Measurements from ENCODE around the gene DAGLA. TPM values are rescaled to one million over a fixed set of nuclear protein-coding genes. Genes with fewer than 3 reads are reported as not detected.

The DAGLA gene
- total and polyA plus RNA-seq, 2 donors (not counting 3 experiments of a cell fraction or from before 2014, with no cell fraction given), result 2.5 to 4.7 TPM

- BruUV-seq (replicated peaks), result no TSS peak
- no peaks in the 10 kb centered on the region for H4K20me1 ChIP-seq (replicated peaks; ENCODE audit: control insufficient read depth, extremely low read depth, insufficient read depth, low read length)
- no peak overlapping the region for H3K9ac ChIP-seq (replicated peaks; ENCODE audit: extremely low read depth, insufficient read depth, low read length)
- FAIRE-seq (no peak), DNase-seq (ENCODE audit: low read depth, low spot score) (no peak)
- H3K4me3 ChIP-seq (replicated peaks in 1 of 3; ENCODE audit: insufficient read depth in 1 of 3, low read depth in 1 of 3, low read length in 3 of 3), result no peak overlapping the region
- H3K79me2 ChIP-seq (ENCODE audit: control insufficient read depth, insufficient read depth, low read length), result no peaks in the 10 kb centered on the region
- H3K4me2 ChIP-seq (ENCODE audit: insufficient read depth, low read length), result no peak overlapping the region
- no peaks in the 10 kb centered on the region for H3K36me3 ChIP-seq (ENCODE audit: control insufficient read depth in 2 of 2, extremely low read depth in 1 of 2, insufficient read depth in 2 of 2, low read length in 2 of 2)
- H3K9me3 ChIP-seq (replicated peaks; ENCODE audit: control insufficient read depth, insufficient read depth, low read length), result no peaks in the 10 kb centered on the region
- ChIA-PET CTCF (interaction anchor here (1.8 kb wide), 1 partner anchor 10 kb away, joined by 5 read pairs; no protein-coding TSS in a partner anchor), POLR2A (no interaction called here)
- TF ChIP-seq, protein P1, sequence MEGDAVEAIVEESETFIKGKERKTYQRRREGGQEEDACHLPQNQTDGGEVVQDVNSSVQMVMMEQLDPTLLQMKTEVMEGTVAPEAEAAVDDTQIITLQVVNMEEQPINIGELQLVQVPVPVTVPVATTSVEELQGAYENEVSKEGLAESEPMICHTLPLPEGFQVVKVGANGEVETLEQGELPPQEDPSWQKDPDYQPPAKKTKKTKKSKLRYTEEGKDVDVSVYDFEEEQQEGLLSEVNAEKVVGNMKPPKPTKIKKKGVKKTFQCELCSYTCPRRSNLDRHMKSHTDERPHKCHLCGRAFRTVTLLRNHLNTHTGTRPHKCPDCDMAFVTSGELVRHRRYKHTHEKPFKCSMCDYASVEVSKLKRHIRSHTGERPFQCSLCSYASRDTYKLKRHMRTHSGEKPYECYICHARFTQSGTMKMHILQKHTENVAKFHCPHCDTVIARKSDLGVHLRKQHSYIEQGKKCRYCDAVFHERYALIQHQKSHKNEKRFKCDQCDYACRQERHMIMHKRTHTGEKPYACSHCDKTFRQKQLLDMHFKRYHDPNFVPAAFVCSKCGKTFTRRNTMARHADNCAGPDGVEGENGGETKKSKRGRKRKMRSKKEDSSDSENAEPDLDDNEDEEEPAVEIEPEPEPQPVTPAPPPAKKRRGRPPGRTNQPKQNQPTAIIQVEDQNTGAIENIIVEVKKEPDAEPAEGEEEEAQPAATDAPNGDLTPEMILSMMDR (IDR thresholded peaks at IDR 0.05; ENCODE audit: extremely low read depth in 1 of 2, insufficient read depth in 1 of 2, low read depth in 1 of 2, low read length in 2 of 2), result no peak
- TF ChIP-seq MYC (IDR thresholded peaks at IDR 0.05; ENCODE audit: low read depth, low read length) (no peak), JUN (IDR thresholded peaks at IDR 0.05; ENCODE audit: borderline replicate concordance, insufficient read depth, insufficient read length, low read depth) (no peak), FOS (IDR thresholded peaks at IDR 0.05; ENCODE audit: borderline replicate concordance, insufficient read depth, low read length) (no peak), GATA2 (IDR thresholded peaks at IDR 0.05; ENCODE audit: insufficient read depth, insufficient read length, low read depth, low read length) (no peak), MAX (IDR thresholded peaks at IDR 0.05; ENCODE audit: insufficient read depth, insufficient read length) (no peak), POLR2AphosphoS5 (IDR thresholded peaks at IDR 0.05; ENCODE audit: insufficient read depth, low read depth, low read length) (no peak), POLR2A (IDR thresholded peaks at IDR 0.05; ENCODE audit: low read depth, low read length) (no peak), EZH2 (IDR thresholded peaks at IDR 0.05; ENCODE audit: borderline replicate concordance, low read depth, low read length, severe bottlenecking) (no peak)
- H3K9me1 ChIP-seq (replicated peaks; ENCODE audit: control insufficient read depth, extremely low read depth, insufficient read depth, low read length), result no peaks in the 10 kb centered on the region
- no peaks in the 10 kb centered on the region for H3K27me3 ChIP-seq (ENCODE audit: control insufficient read depth in 2 of 2, insufficient read depth in 2 of 2, low read length in 2 of 2)
- no peak overlapping the region for H2AFZ ChIP-seq (ENCODE audit: low read depth, low read length)
- peaks cover 11% of the 10 kb centered on the region for H3K4me1 ChIP-seq (ENCODE audit: control insufficient read depth, extremely low read depth, insufficient read depth, low read length)
- dilution Hi-C loops (cut with MboI; ENCODE audit: extremely low pct_ligation_motif_present, low sequenced_read_pairs) (no loop called here), intact Hi-C loops (cut with micrococcal nuclease) (loop anchor here (2.0 kb wide), 1 partner anchor 14 kb away; no protein-coding TSS in a partner anchor)
- H3K27ac ChIP-seq (ENCODE audit: insufficient read depth, low read depth, low read length), result no peak overlapping the region
These were observed 16.9 kb downstream of the DAGLA start for GRCh38 chr11:61697078-61697502.

Data from endothelial cell of umbilical vein (primary cell).